Caco-2 (cell line): Measurements from ENCODE around the gene PTPRO. TPM values are rescaled to one million over a fixed set of nuclear protein-coding genes. Genes with fewer than 3 reads are reported as not detected.
A peak's percentile ranks its signal among the peaks of the same experiment; 100 is the strongest.

Source experiments
- BruUV-seq: library from RNA; stranded (reverse); fragments of 400-500 nt; replicated peaks from 2 replicates; lab custom pipeline; 2021; lab: Mats Ljungman, UMichigan
- CTCF ChIA-PET: fragments of 300-600 bp; sonication (Branson Sonifier 250); formaldehyde crosslinking; loops from one replicate; lab custom pipeline; 2022; ENCODE audit warnings: antibody characterized with exemption; lab: Charles Lee
- POLR2A ChIA-PET: fragments of 300-600 bp; sonication (Branson Sonifier 250); formaldehyde crosslinking; loops from one replicate; lab custom pipeline; 2022; ENCODE audit warnings: antibody characterized with exemption; lab: Charles Lee
- DNase-seq, 2 experiments: peaks; one replicate each; pipeline versions ENCODE4 v3.0.0 to v3.0.0-alpha.2; 2020 to 2022
- H3K27me3 ChIP-seq: replicated peaks from 2 replicates; pipeline ENCODE4 v1.6.0; 2011; ENCODE audit warnings: low read length; ENCODE audit not compliant: control insufficient read depth, insufficient read depth
- H3K36me3 ChIP-seq: 2 replicates; pipeline ENCODE4 v1.5.1; 2011; ENCODE audit warnings: low read length; ENCODE audit not compliant: control insufficient read depth, insufficient read depth
- H3K4me1 ChIP-seq: fragments of 250-450 bp; sonication (Bioruptor Pico); 2 replicates; pipeline ENCODE4 v1.5.1; 2020; ENCODE audit warnings: mild to moderate bottlenecking
- H3K4me3 ChIP-seq: 2 replicates; pipeline ENCODE4 v1.5.1; 2011; ENCODE audit warnings: low read depth, mild to moderate bottlenecking, control low read depth, low read length
- H3K9me3 ChIP-seq: fragments of 250-450 bp; sonication (Bioruptor Pico); 2 replicates; pipeline ENCODE4 v1.5.1; 2020; ENCODE audit warnings: mild to moderate bottlenecking, moderate library complexity
- H3K27ac Mint-ChIP-seq: one replicate; pipeline ENCODE4 v1.8.0; 2022; ENCODE audit warnings: mixed read lengths; ENCODE audit not compliant: unreplicated experiment
- H3K27me3 Mint-ChIP-seq: one replicate; pipeline ENCODE4 v1.8.0; 2022; ENCODE audit warnings: mixed read lengths; ENCODE audit not compliant: insufficient read depth, unreplicated experiment
- H3K36me3 Mint-ChIP-seq: one replicate; pipeline ENCODE4 v1.8.0; 2022; ENCODE audit warnings: mild to moderate bottlenecking, mixed read lengths; ENCODE audit not compliant: insufficient read depth, unreplicated experiment
- H3K4me1 Mint-ChIP-seq: one replicate; pipeline ENCODE4 v1.8.0; 2022; ENCODE audit warnings: low read depth, mixed read lengths; ENCODE audit not compliant: unreplicated experiment
- H3K4me3 Mint-ChIP-seq: one replicate; pipeline ENCODE4 v1.8.0; 2022; ENCODE audit warnings: mild to moderate bottlenecking, moderate library complexity, mixed read lengths; ENCODE audit not compliant: unreplicated experiment
- H3K9me3 Mint-ChIP-seq: one replicate; pipeline ENCODE4 v1.8.0; 2022; ENCODE audit warnings: mixed read lengths; ENCODE audit not compliant: unreplicated experiment
- intact Hi-C: fragments of 100-400 bp; cut with micrococcal nuclease; formaldehyde crosslinking; loops from one replicate; pipeline ENCODE4 v1.10.0; 2022; ENCODE audit not compliant: unreplicated experiment
- total RNA-seq: library from RNA; stranded (reverse); gene quantifications from 2 replicates; pipeline ENCODE4 v1.2.3, GENCODE V29; 2022
- TF ChIP-seq, protein P1 (sequence below), 2 experiments: fragments of 200-600 bp in 1 of 2; IDR thresholded peaks; 1 replicate in 1 of 2; 2 replicates in 1 of 2; pipeline versions ENCODE4 v1.5.1 to v1.8.0; 2011 to 2022; ENCODE audit warnings: antibody characterized with exemption in 1 of 2, control low read depth in 1 of 2, inconsistent platforms in 1 of 2, low read depth in 1 of 2, low read length in 1 of 2, mild to moderate bottlenecking in 1 of 2, moderate library complexity in 1 of 2; ENCODE audit not compliant: insufficient read depth in 1 of 2, severe bottlenecking in 1 of 2, unreplicated experiment in 1 of 2

Gene PTPRO
- total RNA-seq, 1 experiment from 2014 or later: not detected

DNA sequence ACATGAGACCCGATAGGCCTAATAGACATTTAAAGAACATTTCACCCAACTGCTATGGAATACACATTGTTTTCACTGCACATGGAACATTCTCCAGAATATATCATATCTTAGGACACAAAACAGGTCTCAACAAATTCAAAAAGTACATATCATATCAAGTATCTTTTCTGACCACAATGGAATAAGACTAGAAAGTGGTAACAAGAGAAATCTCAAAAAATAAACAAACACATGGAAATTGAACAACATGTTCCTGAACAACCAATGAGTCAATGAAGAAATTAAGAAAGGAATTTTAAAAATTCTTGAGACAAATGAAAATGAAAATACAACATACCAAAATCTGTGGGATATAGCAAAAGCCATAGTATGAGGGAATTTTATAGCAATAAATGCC, 208.1 kb downstream of the PTPRO start:
- DNase-seq: no peak
- no peaks in the 10 kb centered on the region for H3K36me3 Mint-ChIP-seq
- no peak overlapping the region for H3K4me3 Mint-ChIP-seq
- no TSS peak for BruUV-seq
- Histone ChIP-seq H3K4me1 (no peaks in the 10 kb centered on the region), H3K36me3 (no peaks in the 10 kb centered on the region), H3K9me3 (no peaks in the 10 kb centered on the region), H3K27me3 (no peaks in the 10 kb centered on the region; the same call in 1 of the 2 replicates), H3K4me3 (no peak overlapping the region)
- intact Hi-C loops: no loop called here
- H3K4me1 Mint-ChIP-seq: no peaks in the 10 kb centered on the region
- H3K9me3 Mint-ChIP-seq: no peaks in the 10 kb centered on the region
- no peak overlapping the region for H3K27ac Mint-ChIP-seq
- H3K27me3 Mint-ChIP-seq: peaks cover 5% of the 10 kb centered on the region
- CTCF ChIA-PET: no interaction called here
- POLR2A ChIA-PET: no interaction called here
- TF ChIP-seq, protein P1, sequence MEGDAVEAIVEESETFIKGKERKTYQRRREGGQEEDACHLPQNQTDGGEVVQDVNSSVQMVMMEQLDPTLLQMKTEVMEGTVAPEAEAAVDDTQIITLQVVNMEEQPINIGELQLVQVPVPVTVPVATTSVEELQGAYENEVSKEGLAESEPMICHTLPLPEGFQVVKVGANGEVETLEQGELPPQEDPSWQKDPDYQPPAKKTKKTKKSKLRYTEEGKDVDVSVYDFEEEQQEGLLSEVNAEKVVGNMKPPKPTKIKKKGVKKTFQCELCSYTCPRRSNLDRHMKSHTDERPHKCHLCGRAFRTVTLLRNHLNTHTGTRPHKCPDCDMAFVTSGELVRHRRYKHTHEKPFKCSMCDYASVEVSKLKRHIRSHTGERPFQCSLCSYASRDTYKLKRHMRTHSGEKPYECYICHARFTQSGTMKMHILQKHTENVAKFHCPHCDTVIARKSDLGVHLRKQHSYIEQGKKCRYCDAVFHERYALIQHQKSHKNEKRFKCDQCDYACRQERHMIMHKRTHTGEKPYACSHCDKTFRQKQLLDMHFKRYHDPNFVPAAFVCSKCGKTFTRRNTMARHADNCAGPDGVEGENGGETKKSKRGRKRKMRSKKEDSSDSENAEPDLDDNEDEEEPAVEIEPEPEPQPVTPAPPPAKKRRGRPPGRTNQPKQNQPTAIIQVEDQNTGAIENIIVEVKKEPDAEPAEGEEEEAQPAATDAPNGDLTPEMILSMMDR (IDR thresholded peaks at IDR 0.05; ENCODE audit: insufficient read depth in 1 of 2, low read depth in 1 of 2, low read length in 1 of 2, severe bottlenecking in 1 of 2, unreplicated experiment in 1 of 2): no peak

DNA sequence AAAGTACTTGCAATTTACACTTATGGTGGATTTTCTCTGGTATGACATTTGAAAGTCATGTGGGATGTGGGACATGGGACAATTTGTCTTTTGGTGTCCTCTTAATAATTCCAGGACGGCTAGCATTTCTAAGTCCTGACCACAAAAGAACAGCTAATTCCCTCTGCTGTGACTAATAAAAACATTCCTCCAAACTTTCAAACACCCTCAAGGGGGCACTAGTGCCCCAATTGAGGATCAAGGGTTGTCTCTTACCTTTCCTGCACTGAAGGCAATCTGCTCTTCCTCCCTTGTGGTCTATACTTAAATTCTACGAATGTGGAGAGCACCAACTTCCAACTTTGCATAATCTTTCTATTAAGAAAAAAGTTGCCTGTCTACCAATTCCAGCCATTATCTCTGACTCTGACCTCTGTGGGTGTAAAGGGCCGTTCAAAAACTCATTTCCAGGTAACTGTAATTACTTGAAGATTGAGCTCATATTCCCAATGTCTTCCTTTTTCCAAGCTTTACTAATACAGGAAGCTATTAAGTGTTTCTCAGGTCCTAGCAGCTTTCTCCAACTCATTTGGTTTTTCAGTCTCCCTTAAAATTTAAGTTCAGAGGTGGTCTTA, 210.2 kb downstream of the PTPRO start:
- no peaks in the 10 kb centered on the region for H3K36me3 ChIP-seq
- Mint-ChIP-seq H3K4me3 (no peak overlapping the region), H3K27ac (no peak overlapping the region), H3K4me1 (no peaks in the 10 kb centered on the region), H3K27me3 (peaks cover 5% of the 10 kb centered on the region), H3K9me3 (no peaks in the 10 kb centered on the region), H3K36me3 (no peaks in the 10 kb centered on the region)
- CTCF ChIA-PET: interaction anchor here (0.6 to 2.1 kb wide), 12 partner anchors 8 to 326 kb away, joined by 3 to 23 read pairs (median 3); no protein-coding TSS in a partner anchor
- peak; percentile 48 to 69 for DNase-seq
- intact Hi-C loops: loop anchor here (1.0 kb wide), 3 partner anchors 52 to 367 kb away; no protein-coding TSS in a partner anchor
- H3K27me3 ChIP-seq: 0 out of 2 replicates have a peak, but pooled peaks cover 1% of the 10 kb centered on the region
- no peaks in the 10 kb centered on the region for H3K9me3 ChIP-seq
- no peaks in the 10 kb centered on the region for H3K4me1 ChIP-seq
- no peak overlapping the region for H3K4me3 ChIP-seq
- no TSS peak for BruUV-seq
- TF ChIP-seq, protein P1 (IDR thresholded peaks at IDR 0.05; ENCODE audit: insufficient read depth in 1 of 2, low read depth in 1 of 2, low read length in 1 of 2, severe bottlenecking in 1 of 2, unreplicated experiment in 1 of 2): peak; percentile 50 to 74
- POLR2A ChIA-PET: no interaction called here

DNA sequence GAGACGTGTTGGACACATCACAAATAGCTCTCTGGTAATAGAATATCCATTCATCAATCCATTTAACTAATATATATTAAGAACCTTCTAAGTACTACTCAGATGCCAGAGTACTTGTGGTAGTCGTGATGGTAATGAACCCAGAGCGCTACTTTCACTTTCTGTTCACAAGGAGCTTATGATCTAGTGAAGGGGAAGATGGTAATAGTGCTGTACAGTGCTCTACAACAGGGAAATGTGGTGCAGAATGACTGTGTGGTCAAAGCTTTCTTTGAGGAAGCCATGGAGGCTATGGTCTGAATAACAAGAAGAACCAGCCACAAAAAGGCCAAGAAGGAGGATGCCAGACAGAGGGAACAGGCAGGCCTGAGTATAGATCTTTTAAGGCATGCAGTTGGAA, 212.0 kb downstream of the PTPRO start:
- BruUV-seq: no TSS peak
- Histone ChIP-seq H3K9me3 (no peaks in the 10 kb centered on the region), H3K4me3 (no peak overlapping the region), H3K27me3 (0 out of 2 replicates have a peak, but pooled peaks cover 1% of the 10 kb centered on the region), H3K4me1 (no peaks in the 10 kb centered on the region), H3K36me3 (no peaks in the 10 kb centered on the region)
- no peaks in the 10 kb centered on the region for H3K36me3 Mint-ChIP-seq
- H3K4me1 Mint-ChIP-seq: no peaks in the 10 kb centered on the region
- no peak overlapping the region for H3K27ac Mint-ChIP-seq
- intact Hi-C loops: no loop called here
- no peak overlapping the region for H3K4me3 Mint-ChIP-seq
- H3K27me3 Mint-ChIP-seq: peaks cover 12% of the 10 kb centered on the region
- POLR2A ChIA-PET: no interaction called here
- no peaks in the 10 kb centered on the region for H3K9me3 Mint-ChIP-seq
- TF ChIP-seq, protein P1 (IDR thresholded peaks at IDR 0.05; ENCODE audit: insufficient read depth in 1 of 2, low read depth in 1 of 2, low read length in 1 of 2, severe bottlenecking in 1 of 2, unreplicated experiment in 1 of 2): no peak
- no peak for DNase-seq
- CTCF ChIA-PET: interaction anchor here (0.9 kb wide), 1 partner anchor 13 kb away, joined by 4 read pairs; no protein-coding TSS in a partner anchor
